GM19023 (cell line): ENCODE results near the gene UBR7.
"Not testable (repeated sequence)": the region's sequence is repeated elsewhere in the genome, so short reads cannot be mapped to it uniquely, and the experiment has no call there.

Source experiments
- ATAC-seq: cut with Tn5 transposase; IDR thresholded peaks from one replicate; pipeline ENCODE4 v1.9.1; 2021; ENCODE audit warnings: mild to moderate bottlenecking, moderate library complexity; ENCODE audit not compliant: unreplicated experiment

UBR7 gene

GRCh38 chr14:93186956-93187355 lies 20.1 kb upstream of the UBR7 start:
- ATAC-seq = no peak

- ATAC-seq = no peak
Measured at GRCh38 chr14:93195316-93195999, 11.6 kb upstream of the UBR7 start.

DNA sequence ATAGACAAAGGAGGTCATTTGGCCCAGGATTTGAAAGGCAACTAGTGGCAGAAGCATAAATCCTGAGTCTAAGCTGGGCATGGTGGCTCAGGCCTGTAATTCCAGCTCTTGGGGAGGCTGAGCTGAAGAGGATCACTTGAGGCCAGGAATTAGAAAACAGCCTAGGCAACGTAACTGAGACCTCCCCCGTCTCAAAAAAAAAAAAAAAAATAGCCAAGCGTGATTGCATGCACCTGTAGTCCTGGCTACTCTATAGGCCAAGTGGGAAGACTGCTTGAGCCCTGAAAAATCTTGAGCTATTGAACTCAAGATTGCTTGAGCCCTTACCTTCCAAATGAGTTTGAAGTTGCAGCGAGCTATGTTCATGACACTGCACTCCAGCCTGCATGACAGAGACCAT lies 8.0 kb upstream of the UBR7 start:
- ATAC-seq = no peak

DNA sequence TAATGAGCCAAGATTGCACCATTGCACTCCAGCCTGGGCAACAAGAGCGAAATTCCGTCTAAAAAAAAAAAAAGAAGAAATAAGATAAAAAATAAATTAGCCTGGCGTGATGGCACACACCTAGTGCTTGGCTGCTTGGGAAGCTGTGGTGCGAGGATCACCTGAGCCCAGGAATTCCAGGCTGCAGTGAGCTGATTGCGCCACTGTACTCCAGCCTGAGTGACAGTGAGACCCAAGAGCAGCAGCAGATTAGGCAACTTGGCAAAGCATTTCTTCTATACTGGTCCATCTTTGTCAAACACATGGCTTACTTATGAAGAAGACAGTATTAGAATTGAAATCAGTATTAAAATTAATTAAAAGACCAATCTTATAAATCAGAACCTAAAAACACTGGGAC lies 6.5 kb upstream of the UBR7 start:
- no peak for ATAC-seq

- ATAC-seq = no peak
Measured at GRCh38 chr14:93201155-93201704, 5.8 kb upstream of the UBR7 start.

DNA sequence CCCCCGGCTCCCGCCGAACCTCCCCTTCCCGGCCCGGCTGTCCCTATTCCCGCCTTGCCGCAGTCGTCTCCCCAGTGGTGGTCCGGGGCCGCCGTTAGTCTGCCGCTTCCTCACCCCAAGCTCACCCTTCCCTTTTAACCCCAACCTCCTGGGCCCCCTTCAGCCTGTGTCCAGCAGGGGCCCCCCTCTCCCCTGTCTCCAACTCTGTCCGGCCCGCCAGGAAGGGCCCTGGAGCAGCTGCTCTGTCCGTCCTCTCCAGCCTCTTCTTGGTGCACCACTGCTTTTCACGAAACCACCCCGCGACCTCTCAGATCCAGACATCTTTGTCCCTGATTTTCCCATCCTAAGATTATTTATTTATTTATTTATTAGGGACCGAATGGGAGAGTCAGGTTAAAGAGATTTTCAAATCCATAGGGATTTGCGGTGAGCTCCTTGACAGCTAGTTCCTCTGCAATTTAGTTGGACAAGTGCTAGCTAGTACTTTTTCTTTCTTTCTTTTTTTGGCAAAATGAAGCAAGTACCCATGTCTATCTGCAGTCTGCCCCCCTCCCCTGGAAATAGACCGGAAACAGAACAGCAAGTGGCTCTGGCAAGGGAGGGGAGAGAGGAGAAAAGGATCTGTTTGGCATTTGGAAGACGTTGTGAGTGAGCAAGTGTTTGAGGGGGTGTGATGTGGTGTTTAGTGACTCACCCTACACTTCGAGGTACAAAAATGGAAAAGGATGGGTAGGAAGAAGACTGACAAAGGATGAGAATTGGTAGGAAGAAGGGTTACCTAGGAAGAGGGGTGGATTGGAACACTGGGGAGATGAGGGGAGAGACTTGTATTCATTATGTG lies 632 bp downstream of the UBR7 start:
- ATAC-seq = peak; percentile 44

DNA sequence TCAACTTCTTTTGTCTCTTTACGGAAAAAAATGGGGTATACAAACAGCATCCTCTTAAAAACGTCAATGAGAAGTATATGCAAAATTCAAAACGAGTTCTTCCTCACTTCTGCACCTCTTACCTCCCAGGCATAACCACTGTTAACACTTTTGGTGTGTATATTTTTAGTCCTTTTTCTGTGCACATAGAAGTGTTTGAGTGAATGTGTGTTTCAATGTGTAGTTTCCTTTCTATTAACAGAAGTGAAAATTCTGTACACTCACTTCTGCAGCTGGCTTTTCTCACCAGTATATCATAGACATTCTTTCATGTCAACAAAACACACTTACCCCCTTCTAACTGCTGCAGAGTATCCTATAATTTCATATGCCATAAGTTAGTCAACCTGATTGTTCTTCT lies 5.4 kb downstream of the UBR7 start:
- ATAC-seq = peak; percentile 55

- no peak for ATAC-seq
Measured at GRCh38 chr14:93214598-93214997, 7.5 kb downstream of the UBR7 start.

DNA sequence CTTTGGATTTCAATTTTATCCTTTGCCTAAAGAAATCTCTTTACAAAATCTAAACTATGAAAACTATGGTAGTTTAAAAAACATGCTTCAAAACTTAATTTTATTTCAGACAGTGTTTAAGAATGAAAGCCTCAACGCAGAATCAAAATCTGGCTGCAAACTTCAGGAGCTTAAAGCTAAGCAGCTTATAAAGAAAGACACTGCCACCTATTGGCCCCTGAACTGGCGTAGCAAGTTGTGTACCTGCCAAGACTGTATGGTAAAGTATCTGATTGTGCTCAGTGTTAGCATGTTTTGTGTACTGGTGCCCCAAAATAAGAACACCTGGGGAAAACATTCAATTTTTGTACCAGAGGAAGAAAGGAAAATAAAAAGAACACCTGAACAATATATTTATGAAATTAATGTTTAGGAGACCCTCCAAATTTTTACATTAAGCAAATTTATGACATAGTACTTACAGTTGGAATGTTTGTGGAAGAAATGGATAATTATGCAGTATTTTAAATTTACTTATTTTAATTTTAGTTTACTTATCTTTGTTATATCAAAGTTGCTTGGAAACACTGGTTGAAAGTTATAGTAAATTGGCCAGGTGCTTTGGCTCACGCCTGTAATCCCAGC lies 12.2 kb downstream of the UBR7 start:
- ATAC-seq = no peak

- ATAC-seq = no peak
Measured at GRCh38 chr14:93220509-93220908, 13.5 kb downstream of the UBR7 start.

DNA sequence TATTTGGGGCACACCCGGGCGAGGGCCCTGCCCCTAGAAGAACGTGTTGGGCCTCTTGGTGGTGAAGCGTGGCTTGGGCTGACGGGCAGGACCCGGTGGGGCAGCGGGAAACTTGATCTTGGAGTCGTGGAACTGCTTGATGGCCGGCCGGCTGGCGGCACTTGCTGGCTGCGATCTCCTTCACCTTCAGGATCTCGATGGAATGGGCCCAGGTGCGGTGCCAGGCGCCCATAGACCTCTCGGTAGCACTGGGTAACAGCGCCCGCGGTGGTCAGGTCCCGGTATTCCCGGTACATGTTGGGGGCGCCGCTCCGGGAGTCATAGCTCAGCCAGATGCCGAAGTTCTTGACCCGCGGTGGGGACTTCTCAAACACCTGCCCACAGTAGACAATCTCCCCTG lies 16.5 kb downstream of the UBR7 start:
- no peak for ATAC-seq

DNA sequence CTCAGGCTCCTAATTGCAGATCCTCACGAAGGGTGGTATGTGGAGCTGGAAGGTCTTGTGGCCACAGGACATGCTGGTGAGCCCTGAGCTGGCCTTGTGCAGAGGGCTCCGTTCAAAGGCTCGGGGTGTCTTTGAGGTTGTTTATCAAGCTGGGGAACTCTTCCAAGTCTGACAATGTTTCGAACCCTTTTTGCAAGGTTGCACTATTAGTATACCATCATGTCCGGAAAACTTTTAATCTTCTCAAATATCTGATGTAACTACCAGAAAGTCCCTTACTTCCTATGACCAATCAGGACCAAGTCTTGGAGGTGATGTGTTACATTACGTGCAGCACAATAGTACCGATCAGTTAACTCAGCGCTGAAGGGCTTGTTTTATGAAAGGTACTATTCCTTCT lies 21.5 kb downstream of the UBR7 start:
- no peak for ATAC-seq

GRCh38 chr14:93230539-93230938 lies 23.5 kb downstream of the UBR7 start:
- ATAC-seq = no peak

- ATAC-seq = no peak
Measured at GRCh38 chr14:93231129-93231979, 24.3 kb downstream of the UBR7 start.

GRCh38 chr14:93232159-93232558 lies 25.1 kb downstream of the UBR7 start:
- no peak for ATAC-seq

DNA sequence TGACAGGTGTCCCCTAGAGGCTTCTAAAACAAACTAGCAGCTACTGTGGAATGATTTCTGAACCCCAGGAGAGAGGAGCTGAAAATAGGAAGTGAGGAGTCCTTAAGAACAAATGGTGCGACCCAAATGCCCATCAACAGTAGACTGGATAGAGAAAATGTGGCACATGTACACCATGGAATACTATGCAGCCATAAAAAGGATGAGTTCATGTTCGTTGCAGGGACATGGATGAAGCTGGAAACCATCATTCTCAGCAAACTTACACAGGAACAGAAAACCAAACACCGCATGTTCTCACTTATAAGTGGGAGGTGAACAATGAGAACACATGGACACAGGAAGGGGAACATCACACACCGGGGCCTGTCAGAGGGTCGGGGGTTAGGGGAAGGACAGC lies 26.0 kb downstream of the UBR7 start:
- not testable (repeated sequence) for ATAC-seq

DNA sequence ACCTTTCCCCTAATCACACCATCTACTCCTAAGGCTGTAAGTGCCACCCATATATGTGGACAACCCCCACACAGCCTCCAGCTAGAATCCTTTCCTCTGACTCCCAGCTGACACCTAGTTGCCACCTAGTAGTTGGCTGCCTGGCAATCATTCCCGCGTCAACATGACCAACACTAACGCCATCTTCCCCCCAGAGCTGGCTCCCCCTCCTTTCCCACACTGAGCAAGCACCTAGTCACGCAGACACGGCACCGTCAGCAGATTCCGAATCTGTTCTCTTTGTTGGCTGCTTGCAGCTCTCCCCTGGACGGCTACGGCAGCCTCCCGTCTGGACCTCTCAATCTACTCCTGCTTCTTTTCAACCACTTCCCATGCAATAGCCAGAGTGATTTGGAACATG lies 27.7 kb downstream of the UBR7 start:
- ATAC-seq = no peak

DNA sequence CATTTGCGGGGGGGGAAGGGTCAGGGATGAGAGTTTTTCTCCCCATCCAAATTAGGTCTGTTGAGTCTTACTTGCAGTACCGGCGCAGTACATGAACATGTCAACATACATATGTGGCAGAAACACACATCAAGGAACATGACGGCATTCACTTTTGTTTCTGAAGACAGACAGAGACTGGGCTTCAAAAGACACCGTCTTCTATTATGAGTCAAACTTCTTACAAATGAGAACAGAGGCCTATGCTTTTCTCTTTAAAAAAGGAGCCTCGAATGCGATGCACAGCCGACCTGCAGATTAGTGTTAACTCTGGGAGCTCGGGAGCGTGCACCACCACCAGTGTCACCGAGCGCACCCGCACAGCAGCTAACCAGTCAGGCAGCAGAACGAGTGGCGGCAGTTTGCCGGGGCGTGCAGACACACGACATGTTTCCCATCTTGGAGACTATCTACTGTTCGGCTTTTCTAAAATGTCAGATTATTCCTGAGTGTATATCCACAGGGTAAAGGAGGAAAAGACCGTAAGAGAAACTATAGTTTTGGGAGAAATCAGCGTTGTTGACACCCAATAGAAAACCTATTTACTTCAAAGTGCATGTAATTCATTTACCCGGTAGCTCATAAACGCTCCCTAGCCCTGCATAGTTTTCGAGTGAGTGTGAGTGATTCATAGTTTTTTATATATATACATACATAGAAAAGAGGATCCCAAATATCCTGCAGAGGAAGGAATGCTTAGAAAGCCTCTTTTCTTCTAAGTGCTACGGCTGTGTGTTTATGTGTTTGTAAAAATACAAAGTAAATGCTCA lies 33.0 kb downstream of the UBR7 start:
- no peak for ATAC-seq

DNA sequence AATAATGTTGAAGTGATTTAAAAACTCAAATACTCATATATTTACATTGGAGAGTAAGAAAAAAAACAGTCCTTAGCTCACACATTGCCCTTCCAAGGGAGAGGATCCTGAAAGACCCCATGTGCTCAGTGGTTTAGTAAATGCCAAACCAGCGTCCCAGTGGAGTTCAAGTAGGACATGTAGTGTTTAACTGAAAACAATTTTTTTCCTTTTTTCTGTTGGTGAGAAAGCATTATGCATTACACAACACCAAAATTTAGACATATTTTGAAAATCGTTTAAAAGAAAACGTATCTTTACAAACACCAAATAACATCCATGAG lies 33.6 kb downstream of the UBR7 start:
- ATAC-seq = no peak

GRCh38 chr14:93245764-93246420 lies 38.8 kb downstream of the UBR7 start:
- ATAC-seq = no peak
